ENCODE data around the gene TERT.

TERT gene

GRCh38 chr5:1324301-1324700, 29.4 kb upstream of the TERT start:
- no peak overlapping the region for H2BK5ac ChIP-seq (ENCODE audit: low read depth, low read length, poor library complexity)
- H3K27me3 ChIP-seq (ENCODE audit: insufficient read depth, low read length) = no peaks in the 10 kb centered on the region
- no peaks in the 10 kb centered on the region for H3K79me2 ChIP-seq (ENCODE audit: control insufficient read depth, insufficient read depth, low read length, poor library complexity)
- H4K12ac ChIP-seq (ENCODE audit: low read depth, low read length) = no peak overlapping the region
- peaks cover 69 to 73% of the 10 kb centered on the region in 2 experiments for H3K36me3 ChIP-seq (ENCODE audit: control insufficient read depth in 1 of 2, insufficient read depth in 2 of 2, low read length in 2 of 2)
- no peaks in the 10 kb centered on the region for H3K79me1 ChIP-seq (ENCODE audit: low read length)
- no peak for DNase-seq
- H4K91ac ChIP-seq (ENCODE audit: low read depth, low read length) = no peak overlapping the region
- H3K4me2 ChIP-seq (ENCODE audit: low read length) = no peak overlapping the region
- H2AK5ac ChIP-seq (ENCODE audit: low read length) = no peak overlapping the region
- H4K8ac ChIP-seq (ENCODE audit: low read depth, low read length) = no peak overlapping the region
- no peak overlapping the region for H2AFZ ChIP-seq (ENCODE audit: insufficient read depth, low read length, poor library complexity)
- no peak overlapping the region for H3K4me3 ChIP-seq (ENCODE audit: low read depth, low read length)
- no peak overlapping the region for H3K4ac ChIP-seq (ENCODE audit: low read depth, low read length)
- H2BK120ac ChIP-seq (ENCODE audit: insufficient read depth, low read length, poor library complexity) = no peak overlapping the region
- H3K18ac ChIP-seq (ENCODE audit: low read length) = no peak overlapping the region
- no peak overlapping the region for H3K14ac ChIP-seq (ENCODE audit: low read length)
- H3K23ac ChIP-seq (ENCODE audit: low read length) = no peak overlapping the region
- peaks cover 25% of the 10 kb centered on the region for H3K9me3 ChIP-seq (ENCODE audit: insufficient read depth, low read depth, low read length)
- WGBS (ENCODE audit: extremely low coverage, insufficient coverage, insufficient read length) = no CpG with 5 or more reads among the region's 15 CpGs
- H3K4me1 ChIP-seq (ENCODE audit: control insufficient read depth in 1 of 2, insufficient read depth in 2 of 2, low read length in 2 of 2) = no peaks in the 10 kb centered on the region
- no peak overlapping the region for H3K27ac ChIP-seq (ENCODE audit: low read depth, low read length)
- H2BK12ac ChIP-seq (ENCODE audit: low read length) = no peak overlapping the region
- H3K9ac ChIP-seq (ENCODE audit: low read length) = no peak overlapping the region

GRCh38 chr5:1323803-1324173, 28.9 kb upstream of the TERT start:
- no peak overlapping the region for H4K8ac ChIP-seq (ENCODE audit: low read depth, low read length)
- H3K23ac ChIP-seq (ENCODE audit: low read length) = no peak overlapping the region
- no CpG with 5 or more reads among the region's 13 CpGs for WGBS (ENCODE audit: extremely low coverage, insufficient coverage, insufficient read length)
- no peak overlapping the region for H3K4me2 ChIP-seq (ENCODE audit: low read length)
- H3K4me3 ChIP-seq (ENCODE audit: low read depth, low read length) = no peak overlapping the region
- H2BK120ac ChIP-seq (ENCODE audit: insufficient read depth, low read length, poor library complexity) = no peak overlapping the region
- H3K14ac ChIP-seq (ENCODE audit: low read length) = no peak overlapping the region
- H3K4me1 ChIP-seq (ENCODE audit: control insufficient read depth in 1 of 2, insufficient read depth in 2 of 2, low read length in 2 of 2) = no peaks in the 10 kb centered on the region
- H3K27me3 ChIP-seq (ENCODE audit: insufficient read depth, low read length) = no peaks in the 10 kb centered on the region
- no peak overlapping the region for H2BK12ac ChIP-seq (ENCODE audit: low read length)
- no peak overlapping the region for H2AFZ ChIP-seq (ENCODE audit: insufficient read depth, low read length, poor library complexity)
- no peak overlapping the region for H2BK5ac ChIP-seq (ENCODE audit: low read depth, low read length, poor library complexity)
- H3K36me3 ChIP-seq (ENCODE audit: control insufficient read depth in 1 of 2, insufficient read depth in 2 of 2, low read length in 2 of 2) = peaks cover 69 to 73% of the 10 kb centered on the region in 2 experiments
- H4K12ac ChIP-seq (ENCODE audit: low read depth, low read length) = no peak overlapping the region
- H3K18ac ChIP-seq (ENCODE audit: low read length) = no peak overlapping the region
- H3K9ac ChIP-seq (ENCODE audit: low read length) = no peak overlapping the region
- no peak overlapping the region for H2AK5ac ChIP-seq (ENCODE audit: low read length)
- H4K91ac ChIP-seq (ENCODE audit: low read depth, low read length) = no peak overlapping the region
- H3K4ac ChIP-seq (ENCODE audit: low read depth, low read length) = no peak overlapping the region
- H3K79me1 ChIP-seq (ENCODE audit: low read length) = no peaks in the 10 kb centered on the region
- no peaks in the 10 kb centered on the region for H3K79me2 ChIP-seq (ENCODE audit: control insufficient read depth, insufficient read depth, low read length, poor library complexity)
- peaks cover 20% of the 10 kb centered on the region for H3K9me3 ChIP-seq (ENCODE audit: insufficient read depth, low read depth, low read length)
- H3K27ac ChIP-seq (ENCODE audit: low read depth, low read length) = no peak overlapping the region
- no peak for DNase-seq

GRCh38 chr5:1322955-1323802, 28.3 kb upstream of the TERT start:
- no peak for DNase-seq
- Histone ChIP-seq H3K27me3 (ENCODE audit: insufficient read depth, low read length) (no peaks in the 10 kb centered on the region), H3K79me1 (ENCODE audit: low read length) (no peaks in the 10 kb centered on the region), H3K9me3 (ENCODE audit: insufficient read depth, low read depth, low read length) (peaks cover 21% of the 10 kb centered on the region), H3K27ac (ENCODE audit: low read depth, low read length) (no peak overlapping the region), H4K91ac (ENCODE audit: low read depth, low read length) (no peak overlapping the region), H2BK12ac (ENCODE audit: low read length) (no peak overlapping the region), H3K4me3 (ENCODE audit: low read depth, low read length) (no peak overlapping the region), H2BK120ac (ENCODE audit: insufficient read depth, low read length, poor library complexity) (no peak overlapping the region), H4K12ac (ENCODE audit: low read depth, low read length) (no peak overlapping the region), H3K18ac (ENCODE audit: low read length) (no peak overlapping the region), H3K79me2 (ENCODE audit: control insufficient read depth, insufficient read depth, low read length, poor library complexity) (no peaks in the 10 kb centered on the region), H2BK5ac (ENCODE audit: low read depth, low read length, poor library complexity) (no peak overlapping the region), H3K14ac (ENCODE audit: low read length) (no peak overlapping the region), H2AFZ (ENCODE audit: insufficient read depth, low read length, poor library complexity) (no peak overlapping the region), H3K23ac (ENCODE audit: low read length) (no peak overlapping the region), H4K8ac (ENCODE audit: low read depth, low read length) (no peak overlapping the region), H3K4ac (ENCODE audit: low read depth, low read length) (no peak overlapping the region), H3K9ac (ENCODE audit: low read length) (no peak overlapping the region), H2AK5ac (ENCODE audit: low read length) (no peak overlapping the region), H3K36me3 (ENCODE audit: control insufficient read depth in 1 of 2, insufficient read depth in 2 of 2, low read length in 2 of 2) (peaks cover 74 to 79% of the 10 kb centered on the region in 2 experiments), H3K4me2 (ENCODE audit: low read length) (no peak overlapping the region), H3K4me1 (ENCODE audit: control insufficient read depth in 1 of 2, insufficient read depth in 2 of 2, low read length in 2 of 2) (no peaks in the 10 kb centered on the region)
- no CpG with 5 or more reads among the region's 24 CpGs for WGBS (ENCODE audit: extremely low coverage, insufficient coverage, insufficient read length)

- no peak for DNase-seq
- H3K36me3 ChIP-seq (ENCODE audit: control insufficient read depth in 1 of 2, insufficient read depth in 2 of 2, low read length in 2 of 2) = peaks cover 78 to 83% of the 10 kb centered on the region in 2 experiments
- H2BK120ac ChIP-seq (ENCODE audit: insufficient read depth, low read length, poor library complexity) = no peak overlapping the region
- no peak overlapping the region for H3K27ac ChIP-seq (ENCODE audit: low read depth, low read length)
- no peak overlapping the region for H3K14ac ChIP-seq (ENCODE audit: low read length)
- no peak overlapping the region for H3K18ac ChIP-seq (ENCODE audit: low read length)
- H2BK12ac ChIP-seq (ENCODE audit: low read length) = no peak overlapping the region
- H4K91ac ChIP-seq (ENCODE audit: low read depth, low read length) = no peak overlapping the region
- no peak overlapping the region for H2AFZ ChIP-seq (ENCODE audit: insufficient read depth, low read length, poor library complexity)
- H3K27me3 ChIP-seq (ENCODE audit: insufficient read depth, low read length) = no peaks in the 10 kb centered on the region
- no peak overlapping the region for H3K4me2 ChIP-seq (ENCODE audit: low read length)
- H3K9ac ChIP-seq (ENCODE audit: low read length) = no peak overlapping the region
- H3K4me1 ChIP-seq (ENCODE audit: control insufficient read depth in 1 of 2, insufficient read depth in 2 of 2, low read length in 2 of 2) = no peaks in the 10 kb centered on the region
- no peak overlapping the region for H3K23ac ChIP-seq (ENCODE audit: low read length)
- no CpG with 5 or more reads among the region's 22 CpGs for WGBS (ENCODE audit: extremely low coverage, insufficient coverage, insufficient read length)
- peaks cover 21% of the 10 kb centered on the region for H3K9me3 ChIP-seq (ENCODE audit: insufficient read depth, low read depth, low read length)
- H2AK5ac ChIP-seq (ENCODE audit: low read length) = no peak overlapping the region
- H3K79me1 ChIP-seq (ENCODE audit: low read length) = no peaks in the 10 kb centered on the region
- H3K4ac ChIP-seq (ENCODE audit: low read depth, low read length) = no peak overlapping the region
- no peak overlapping the region for H4K8ac ChIP-seq (ENCODE audit: low read depth, low read length)
- no peak overlapping the region for H3K4me3 ChIP-seq (ENCODE audit: low read depth, low read length)
- H3K79me2 ChIP-seq (ENCODE audit: control insufficient read depth, insufficient read depth, low read length, poor library complexity) = no peaks in the 10 kb centered on the region
- no peak overlapping the region for H2BK5ac ChIP-seq (ENCODE audit: low read depth, low read length, poor library complexity)
- H4K12ac ChIP-seq (ENCODE audit: low read depth, low read length) = no peak overlapping the region
Measured at GRCh38 chr5:1322036-1322900, 27.4 kb upstream of the TERT start.

Measured in trophoblast cell (in vitro differentiated cells and primary cell).